NCI-H1092 treated with DMSO at 0.1 percent for 48 hours (cell line): ENCODE measurements around the gene CLEC14A.

Experiments used
- DNase-seq: peaks from one replicate; lab custom pipeline; 2025; lab: John Stamatoyannopoulos, UW

CLEC14A gene

GRCh38 chr14:38205949-38206665 lies 49.8 kb downstream of the CLEC14A start:
- no peak for DNase-seq

- no peak for DNase-seq
These were observed 50.6 kb downstream of the CLEC14A start for GRCh38 chr14:38205119-38205813.

DNA sequence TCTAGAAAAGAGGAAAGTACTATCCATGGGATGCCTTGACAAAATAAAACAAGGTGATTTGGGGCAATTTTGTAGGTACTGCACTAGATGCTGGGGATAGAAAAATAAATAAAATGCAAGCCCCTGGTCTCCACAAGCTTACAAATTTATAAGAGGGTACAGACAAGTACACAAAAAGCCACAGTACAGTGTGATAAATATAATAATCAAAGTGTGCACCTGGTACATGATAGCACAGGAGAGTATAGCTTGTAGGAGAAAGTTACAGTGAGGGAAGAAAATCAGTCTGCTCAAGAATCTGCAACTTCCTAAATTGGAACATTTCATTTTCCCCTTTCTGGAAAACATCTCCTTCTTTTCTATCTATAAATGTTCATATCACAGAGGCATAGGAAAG lies 51.2 kb downstream of the CLEC14A start:
- no peak for DNase-seq
